H1 (cell line): ENCODE results near the gene STX2. TPM values are rescaled to one million over a fixed set of nuclear protein-coding genes. Genes with fewer than 3 reads are reported as not detected.

Experiments used
- CBX5 ChIP-seq: fragments of 300-800, 300-1000 bp; sonication (generic); IDR thresholded peaks from 2 replicates; pipeline ENCODE4 v1.7.1; 2016; ENCODE audit warnings: antibody characterized with exemption, low read length, low read depth
- CREB1 ChIP-seq: IDR thresholded peaks from 2 replicates; pipeline ENCODE4 v1.6.1; 2012; ENCODE audit warnings: inconsistent platforms
- EP300 ChIP-seq, 2 experiments: IDR thresholded peaks; 1 replicate in 1 of 2; 2 replicates in 1 of 2; pipeline ENCODE4 v1.6.1; 2011 to 2012; ENCODE audit warnings: low read depth in 2 of 2, low read length in 2 of 2, mild to moderate bottlenecking in 2 of 2, borderline replicate concordance in 1 of 2, inconsistent platforms in 1 of 2, moderate library complexity in 1 of 2
- GABPA ChIP-seq: IDR thresholded peaks from 2 replicates; pipeline ENCODE4 v1.6.1; 2011; ENCODE audit warnings: mild to moderate bottlenecking, low read length, moderate library complexity, borderline replicate concordance; ENCODE audit not compliant: insufficient read depth
- HDAC2 ChIP-seq, 2 experiments: fragments of 300-600 bp in 1 of 2; sonication (generic) in 1 of 2; IDR thresholded peaks; 2 replicates each; pipeline ENCODE4 v1.6.1; 2011 to 2012; ENCODE audit warnings: low read depth in 2 of 2, low read length in 2 of 2, mild to moderate bottlenecking in 2 of 2, moderate library complexity in 2 of 2, borderline replicate concordance in 1 of 2, inconsistent platforms in 1 of 2
- POU5F1 ChIP-seq: IDR thresholded peaks from 2 replicates; pipeline ENCODE4 v1.6.1; 2011; ENCODE audit warnings: low read depth, mild to moderate bottlenecking, low read length, moderate library complexity
- polyA plus RNA-seq, 7 experiments: library from polyadenylated mRNA; depleted of rRNA in 3 of 7; stranded (reverse) in 5 of 7; unstranded in 2 of 7; fragments of >200 nt in 5 of 7; fragments of 200-250 nt in 2 of 7; gene quantifications; 1 replicate in 5 of 7; 2 replicates in 1 of 7; 4 replicates in 1 of 7; pipeline versions ENCODE4 v1.2.1 to v1.2.3, GENCODE V29; 2011 to 2013; ENCODE audit warnings: missing spikeins in 2 of 7, mixed read lengths in 2 of 7
- total RNA-seq: library from RNA; stranded (reverse); fragmentation: NEBNext Ultra II Directional; extraction: Animal tissue kit (Norgen Biotek cat#: 25700); gene quantifications from 2 replicates; pipeline ENCODE4 v1.2.1, GENCODE V29; 2021

Gene STX2
- total and polyA plus RNA-seq, 2 of the 8 experiments (the other 6 are each of a cell fraction or from before 2014, with no cell fraction given): 20.0 to 26.3 TPM

DNA sequence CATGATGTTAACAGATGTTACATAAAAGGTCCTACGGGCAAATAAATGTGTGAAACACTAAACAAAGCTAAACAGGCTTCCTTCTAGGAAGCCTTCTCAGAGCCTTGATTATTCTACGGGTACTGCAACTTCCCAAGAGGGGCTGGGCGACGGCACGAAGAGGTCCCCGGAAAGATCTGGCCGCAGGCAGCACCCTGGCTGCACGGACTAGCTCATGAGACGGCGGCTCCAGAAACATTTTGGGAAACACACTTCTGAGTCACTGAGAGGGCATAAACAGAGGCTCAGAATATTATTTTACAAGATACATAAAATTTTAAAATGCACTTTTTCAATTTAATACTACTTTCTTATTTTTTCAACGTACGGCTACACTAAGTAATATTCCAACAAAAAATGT, 19.4 kb downstream of the STX2 start (continued):
- TF ChIP-seq POU5F1 (no peak), CBX5 (no peak), HDAC2 (IDR thresholded peaks at IDR 0.05; ENCODE audit: borderline replicate concordance in 1 of 2, low read depth in 2 of 2, low read length in 2 of 2) (no peak), GABPA (no peak), EP300 (IDR thresholded peaks at IDR 0.05; ENCODE audit: borderline replicate concordance in 1 of 2, low read depth in 2 of 2, low read length in 2 of 2) (no peak), CREB1 (no peak)
